NCI-H446 treated with DMSO at 0.1 percent for 48 hours (cell line): ENCODE measurements around the gene ACSF3.
A peak's percentile ranks its signal among the peaks of the same experiment; 100 is the strongest.
"Not testable (repeated sequence)": the region's sequence is repeated elsewhere in the genome, so short reads cannot be mapped to it uniquely, and the experiment has no call there.

Source experiments
- DNase-seq: peaks from one replicate; lab custom pipeline; 2025; lab: John Stamatoyannopoulos, UW

Gene ACSF3

GRCh38 chr16:89161763-89162713 lies 68.4 kb downstream of the ACSF3 start:
- DNase-seq = no peak

- no peak for DNase-seq
Observed at GRCh38 chr16:89163297-89163696, 69.6 kb downstream of the ACSF3 start.

- no peak for DNase-seq
Observed at GRCh38 chr16:89164436-89164835, 70.8 kb downstream of the ACSF3 start.

- DNase-seq = no peak
Observed at GRCh38 chr16:89164847-89165680, 71.4 kb downstream of the ACSF3 start.

- DNase-seq = not testable (repeated sequence)
Observed at GRCh38 chr16:89165681-89165979, 72.0 kb downstream of the ACSF3 start.

GRCh38 chr16:89166696-89167424 lies 73.2 kb downstream of the ACSF3 start:
- no peak for DNase-seq

GRCh38 chr16:89167425-89167941 lies 73.8 kb downstream of the ACSF3 start:
- DNase-seq = peak; percentile 3

- DNase-seq = no peak
Observed at GRCh38 chr16:89168381-89169189, 74.9 kb downstream of the ACSF3 start.

- no peak for DNase-seq
Observed at GRCh38 chr16:89169778-89170177, 76.1 kb downstream of the ACSF3 start.

GRCh38 chr16:89170346-89171215 lies 76.9 kb downstream of the ACSF3 start:
- no peak for DNase-seq

- DNase-seq = peak; percentile 87
Observed at GRCh38 chr16:89171216-89172170, 77.8 kb downstream of the ACSF3 start, which contains the start of gene CDH15. Gene CDH15 (plus strand): TSS chr16:89171748. CDS start chr16:89171832, 84 bp downstream.

GRCh38 chr16:89172171-89172527 lies 78.5 kb downstream of the ACSF3 start:
- DNase-seq = no peak

GRCh38 chr16:89172528-89173173 lies 79.0 kb downstream of the ACSF3 start:
- DNase-seq = no peak

GRCh38 chr16:89173174-89173921 lies 79.7 kb downstream of the ACSF3 start:
- no peak for DNase-seq

GRCh38 chr16:89174055-89174827 lies 80.6 kb downstream of the ACSF3 start:
- no peak for DNase-seq

- DNase-seq = no peak
Observed at GRCh38 chr16:89174877-89175276, 81.2 kb downstream of the ACSF3 start.
